T-helper 22 cell (primary cell): ENCODE results near the gene CNTN5.

Source experiments
- DNase-seq: peaks from one replicate; pipeline ENCODE4 v3.0.0-alpha.2; 2020; ENCODE audit warnings: low read depth

CNTN5 gene

DNA sequence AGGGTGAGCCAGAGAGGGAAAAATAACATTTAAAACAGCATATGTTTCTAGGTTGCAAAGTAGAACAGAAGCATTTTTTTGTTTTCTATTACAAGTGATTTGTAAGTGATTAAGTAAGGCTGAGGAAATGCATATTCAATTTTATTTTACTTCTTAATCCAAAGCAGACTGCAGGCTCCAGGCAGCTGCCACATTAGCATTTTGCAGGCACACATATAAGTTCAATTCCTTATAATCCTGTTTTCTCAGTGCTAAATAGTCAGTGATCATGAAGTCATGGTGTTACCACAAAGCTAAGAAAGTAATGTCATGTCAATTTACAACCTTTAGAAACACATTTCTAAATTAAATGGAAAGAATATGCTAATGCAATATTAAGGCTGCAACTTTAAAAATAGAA is 149.8 kb downstream of the CNTN5 start:
- DNase-seq = no peak

DNA sequence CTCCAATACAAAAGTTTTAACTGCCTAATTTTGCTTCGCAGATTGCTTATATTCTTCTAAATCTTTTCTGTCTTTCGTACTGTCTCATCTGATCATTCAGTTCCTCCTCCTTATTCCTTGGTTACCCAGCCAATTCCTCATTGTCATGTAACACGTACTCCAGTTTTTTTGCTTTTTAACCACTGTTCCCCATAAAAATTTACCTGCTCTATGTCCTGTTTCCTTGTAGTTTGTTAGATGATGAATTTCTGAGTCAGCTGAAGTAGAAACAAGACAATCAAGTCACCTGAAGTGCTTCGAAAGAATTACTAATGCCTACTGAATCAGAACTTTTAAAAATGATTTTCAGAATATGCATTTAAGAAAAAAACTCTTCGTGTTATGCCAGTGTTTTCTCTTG is 150.6 kb downstream of the CNTN5 start:
- no peak for DNase-seq

DNA sequence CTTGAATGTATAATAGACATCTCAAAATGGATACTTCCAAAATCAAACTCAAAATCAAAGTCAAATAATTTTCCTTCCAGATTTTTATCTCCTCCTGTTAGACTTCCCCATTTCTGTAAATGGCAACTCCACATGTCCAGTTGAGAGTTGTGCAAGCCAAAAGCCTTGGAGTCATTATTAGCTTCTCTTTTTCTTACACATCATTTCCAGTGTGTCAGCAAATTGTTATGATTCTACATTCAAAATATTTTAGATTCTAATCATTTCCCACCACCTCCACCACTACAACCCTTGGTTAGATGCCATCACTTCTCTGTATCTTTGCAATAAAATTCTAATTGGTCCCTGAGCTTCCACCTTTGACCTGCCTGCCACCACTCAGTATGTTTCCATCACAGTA is 155.7 kb downstream of the CNTN5 start:
- DNase-seq = no peak

DNA sequence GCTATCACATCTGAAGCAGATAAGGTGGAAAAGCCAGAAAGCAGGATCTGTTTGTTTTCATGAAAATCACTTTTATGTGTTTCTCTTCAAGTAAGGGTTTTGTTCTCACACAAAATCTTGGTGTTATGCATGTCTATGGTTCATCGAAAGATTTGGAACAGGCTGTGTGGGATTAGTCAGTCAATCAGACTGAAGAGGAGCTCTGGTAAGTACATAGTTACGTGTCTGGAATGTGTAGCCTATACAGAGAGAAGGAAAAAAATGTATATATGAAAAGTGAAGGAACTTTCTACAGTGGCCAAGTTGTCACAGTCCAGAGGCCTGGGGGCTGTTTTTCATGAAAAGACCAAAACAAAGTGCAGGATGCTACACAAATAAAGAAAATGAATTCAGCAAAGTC is 156.7 kb downstream of the CNTN5 start:
- DNase-seq = no peak

DNA sequence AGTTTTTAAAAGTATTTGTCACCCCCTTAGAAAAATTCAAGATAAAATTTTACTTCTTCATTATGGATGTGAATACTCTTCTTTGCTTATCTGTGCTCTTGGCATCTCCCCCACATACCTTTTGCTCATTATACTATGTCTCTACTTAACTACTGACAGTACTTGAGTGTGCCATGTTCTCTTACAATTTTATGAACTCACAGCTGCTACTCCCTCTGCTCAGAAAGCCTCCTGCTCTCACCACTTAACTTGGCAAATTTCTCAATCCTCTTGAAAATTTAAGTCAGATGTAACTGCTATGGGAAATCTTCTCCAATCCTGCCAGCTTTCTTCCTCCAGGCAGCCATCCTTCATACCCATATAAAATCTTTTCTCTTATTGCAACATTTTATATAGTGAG is 163.4 kb downstream of the CNTN5 start:
- DNase-seq = no peak

DNA sequence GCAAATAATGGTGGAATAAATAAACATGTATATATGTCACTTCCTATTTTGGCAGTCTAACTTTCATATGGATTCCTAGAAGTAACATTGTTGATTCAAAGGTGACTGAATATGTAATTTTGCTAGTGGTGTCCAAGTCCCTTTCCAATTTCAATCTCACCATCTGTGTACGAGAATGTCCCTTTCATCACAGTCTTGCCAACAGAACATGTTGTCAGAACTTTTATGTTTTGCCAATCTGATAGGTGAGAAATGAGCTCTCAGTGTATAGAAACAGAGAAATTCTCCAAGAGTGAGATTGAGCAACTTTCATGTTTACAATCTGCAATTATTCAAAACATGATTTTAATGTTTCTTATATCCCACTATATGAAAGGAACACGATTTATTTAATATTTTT is 167.5 kb downstream of the CNTN5 start:
- DNase-seq = no peak

DNA sequence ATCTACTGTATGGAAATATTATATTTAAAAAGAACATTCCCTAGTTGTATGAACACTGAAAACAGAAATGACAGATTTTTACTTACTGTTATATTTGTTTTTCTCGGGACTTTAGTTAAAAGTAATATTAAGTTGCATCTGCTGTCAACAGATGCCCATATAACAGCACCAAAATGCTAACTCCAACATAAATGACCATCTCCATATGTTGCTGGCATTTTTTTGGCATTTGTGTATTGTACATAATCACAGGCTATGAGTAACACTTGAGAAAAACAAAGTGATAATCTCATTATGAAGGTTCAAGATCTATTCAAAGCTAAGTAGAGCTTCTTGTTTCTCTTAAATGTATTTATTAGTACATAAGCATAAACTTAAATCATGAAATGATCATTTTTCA is 172.0 kb downstream of the CNTN5 start:
- no peak for DNase-seq

DNA sequence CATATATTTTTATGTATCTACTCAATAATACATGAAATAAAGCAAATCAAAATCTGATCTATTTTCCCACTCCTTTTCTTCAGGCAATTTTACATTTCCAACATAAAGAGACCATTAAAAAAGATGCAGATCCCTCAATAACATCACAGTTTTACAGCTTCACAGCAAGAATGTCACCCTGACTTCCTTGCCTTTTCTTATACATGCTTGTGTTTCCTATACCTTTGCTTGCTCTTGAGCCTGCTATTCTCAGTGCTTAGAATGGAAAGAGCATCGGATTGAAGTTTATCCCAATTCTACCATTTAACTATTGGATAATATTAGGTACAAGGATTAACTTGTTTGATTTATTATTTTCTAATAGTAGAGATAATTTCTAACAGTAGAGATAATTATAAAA is 176.7 kb downstream of the CNTN5 start:
- DNase-seq = no peak

DNA sequence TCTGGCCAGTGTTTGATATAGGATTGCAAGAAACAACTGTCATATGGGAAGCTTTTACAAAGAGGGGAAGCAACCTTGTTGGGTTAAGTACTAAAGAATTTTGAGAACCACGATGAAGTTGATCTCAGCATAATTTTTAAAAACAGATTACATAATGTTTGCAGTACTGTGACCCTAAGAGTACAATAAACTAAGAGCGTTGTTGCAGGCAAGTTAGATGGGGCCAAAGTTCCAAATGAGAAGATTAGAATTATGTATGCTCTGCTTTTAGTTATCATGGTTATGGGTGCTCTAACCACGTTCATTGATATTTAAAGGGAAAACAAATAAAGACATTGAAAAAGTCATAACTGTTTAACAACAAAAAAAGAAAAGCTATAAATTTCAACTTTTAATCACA is 177.5 kb downstream of the CNTN5 start:
- no peak for DNase-seq

DNA sequence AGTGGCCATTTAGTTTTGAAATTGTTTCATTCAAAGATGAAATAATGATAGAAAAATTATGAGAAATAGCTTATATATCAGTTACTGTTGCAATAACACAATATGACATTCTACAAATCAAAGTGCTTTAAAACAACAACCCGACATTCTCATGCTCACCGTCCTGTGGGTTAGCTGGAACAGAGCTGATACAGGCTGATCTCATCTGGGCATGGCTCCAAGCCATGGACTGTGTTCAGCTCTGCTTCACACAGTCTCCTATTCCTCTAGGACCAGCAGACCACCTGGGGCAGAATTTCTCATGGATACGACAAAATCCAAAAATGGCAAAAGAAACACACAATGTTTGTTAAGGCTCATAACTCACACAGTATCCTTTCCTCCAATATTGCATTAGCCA is 178.6 kb downstream of the CNTN5 start:
- no peak for DNase-seq

DNA sequence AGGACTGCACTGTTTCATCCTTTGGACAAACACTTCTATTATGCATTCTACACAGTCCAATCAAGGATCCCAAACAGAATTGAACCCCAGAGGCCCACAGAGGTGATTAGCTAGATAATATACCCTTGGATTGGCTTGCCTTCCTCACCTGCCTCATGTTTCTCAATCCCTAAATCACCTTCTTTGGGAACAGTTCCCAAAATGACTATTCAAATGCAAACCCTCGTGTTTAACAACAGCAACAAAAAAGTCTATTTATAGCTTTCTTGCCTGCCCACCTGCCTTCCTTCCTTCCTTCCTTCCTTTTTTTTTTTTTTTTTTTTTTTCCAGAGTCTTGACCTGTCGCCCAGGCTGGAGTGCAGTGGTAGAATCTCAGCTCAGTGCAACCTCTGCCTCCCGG is 180.0 kb downstream of the CNTN5 start:
- no peak for DNase-seq

DNA sequence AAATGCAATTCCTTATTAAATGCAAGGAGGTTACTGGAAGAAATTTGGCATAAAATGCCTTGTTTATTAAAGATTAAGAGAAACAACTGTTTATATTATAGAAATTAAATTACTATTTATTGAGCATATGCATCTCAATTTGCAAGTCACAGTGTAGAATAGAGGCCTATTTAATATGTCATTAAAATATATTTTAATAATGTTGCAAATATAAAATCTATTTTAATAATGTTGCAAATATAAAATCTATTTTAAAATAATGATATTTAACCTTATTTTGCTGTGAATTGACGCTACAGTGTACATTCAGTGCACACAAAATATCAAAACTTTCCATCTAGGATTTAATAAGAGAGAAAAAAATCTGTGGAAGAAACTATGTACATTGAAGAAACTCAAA is 188.1 kb downstream of the CNTN5 start:
- no peak for DNase-seq

DNA sequence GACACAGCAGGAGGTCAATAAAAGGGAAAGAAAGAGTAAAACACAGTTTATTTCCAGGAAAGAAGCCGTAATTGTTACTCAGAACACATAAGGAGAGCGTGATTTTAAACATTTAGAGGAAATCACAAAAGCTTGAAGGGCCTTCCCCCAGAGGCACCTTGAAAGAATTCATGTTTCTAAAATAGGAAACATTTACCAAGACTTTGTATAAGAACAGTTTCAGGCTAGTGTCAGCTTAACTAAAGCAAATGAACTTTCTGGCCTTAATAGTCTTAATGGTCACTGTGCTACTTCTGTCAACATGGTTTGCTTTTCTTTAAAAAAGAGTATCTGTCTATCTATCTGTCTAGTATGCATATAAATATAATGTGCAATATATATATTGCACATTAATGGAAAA is 208.8 kb downstream of the CNTN5 start:
- no peak for DNase-seq

DNA sequence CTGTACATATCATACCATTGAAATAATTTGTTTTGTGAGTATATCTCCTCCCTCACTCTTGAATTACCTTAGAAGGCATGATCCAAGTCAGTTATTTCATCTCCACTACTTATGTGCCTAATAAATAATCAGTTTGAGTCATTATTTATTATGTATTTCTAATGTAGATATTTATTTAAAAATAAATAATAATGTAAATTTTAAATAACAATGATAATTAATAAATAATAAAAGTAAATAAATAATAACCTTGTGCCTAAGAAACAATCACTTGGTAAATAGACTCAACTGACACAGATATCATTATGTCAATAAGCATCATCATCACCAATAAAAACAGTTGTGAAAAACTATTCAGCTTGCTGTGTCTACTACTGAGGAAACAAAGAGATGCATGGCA is 213.8 kb downstream of the CNTN5 start:
- no peak for DNase-seq

DNA sequence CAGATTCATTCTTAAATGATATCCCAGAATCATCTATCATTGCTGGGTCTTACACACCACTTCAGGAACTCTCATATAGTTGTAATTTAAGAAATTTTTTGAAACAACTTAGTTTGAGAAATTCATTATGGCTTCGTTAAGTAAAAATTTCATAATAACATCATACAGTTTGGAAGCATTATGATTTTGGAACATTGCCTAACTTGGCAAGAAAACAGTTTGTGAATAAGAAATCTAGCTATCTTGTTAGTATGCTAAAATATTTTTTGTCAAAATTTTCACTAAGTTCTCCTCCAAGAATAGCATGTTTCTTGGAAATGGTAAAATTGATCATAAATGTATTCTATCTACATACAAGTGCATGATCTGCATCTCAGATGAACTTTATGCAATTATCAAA is 217.7 kb downstream of the CNTN5 start:
- no peak for DNase-seq

DNA sequence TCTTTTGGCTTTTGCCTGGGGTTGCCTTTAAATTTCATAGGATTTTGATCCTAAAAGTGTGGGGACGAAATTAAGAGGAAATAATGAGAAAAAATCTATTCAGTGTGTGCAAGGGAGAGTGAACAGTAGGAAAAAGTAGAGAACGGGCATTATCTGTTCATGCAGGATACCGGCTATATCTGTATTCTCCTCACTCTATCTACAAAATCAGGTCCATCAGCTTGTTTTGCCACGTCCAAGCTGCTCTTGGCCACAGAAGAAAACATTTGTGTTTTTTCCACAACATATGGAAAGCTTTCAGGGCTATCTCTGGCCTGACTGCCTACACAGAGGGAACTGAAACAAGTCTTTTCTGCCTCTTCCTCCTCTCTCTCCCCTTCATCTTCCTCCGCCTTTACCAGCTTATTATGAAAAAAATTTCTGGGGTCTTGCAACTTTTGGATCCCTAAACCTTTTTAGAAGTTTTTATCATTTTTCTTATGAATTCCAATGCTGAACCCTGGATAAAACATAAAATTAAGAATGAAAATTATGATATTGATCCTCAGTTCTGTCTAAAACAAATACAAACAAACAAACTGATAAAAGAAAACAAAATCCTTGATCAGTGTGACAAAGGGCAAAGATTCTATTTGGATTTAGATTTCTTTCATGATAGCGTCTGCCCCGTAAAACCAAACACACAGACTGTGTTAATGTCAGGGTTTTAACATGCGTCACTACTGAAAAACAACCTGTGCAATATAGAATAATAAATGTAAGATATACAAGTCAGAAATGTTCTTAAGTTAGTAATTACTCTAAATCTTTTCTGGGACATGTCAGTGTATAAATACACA is 219.7 kb downstream of the CNTN5 start:
- no peak for DNase-seq

DNA sequence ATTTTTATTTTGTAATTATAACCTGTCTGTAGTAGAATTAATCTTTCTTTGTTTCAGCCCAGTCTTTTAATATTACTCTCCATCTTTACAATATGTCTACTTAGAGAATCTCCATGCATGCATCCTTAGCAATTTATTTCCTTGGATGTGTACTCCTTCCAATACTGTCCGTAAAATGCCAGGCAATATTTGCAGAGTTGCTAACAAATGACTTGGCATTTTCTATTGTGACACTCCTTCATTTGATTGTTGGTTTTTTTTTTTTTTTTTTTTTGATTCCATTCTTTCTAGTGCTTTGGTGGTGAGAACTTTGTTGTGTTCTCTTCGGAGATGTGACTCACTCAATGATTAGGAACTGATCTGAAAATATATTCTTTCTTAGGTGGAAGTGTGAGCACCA is 220.3 kb downstream of the CNTN5 start:
- no peak for DNase-seq

DNA sequence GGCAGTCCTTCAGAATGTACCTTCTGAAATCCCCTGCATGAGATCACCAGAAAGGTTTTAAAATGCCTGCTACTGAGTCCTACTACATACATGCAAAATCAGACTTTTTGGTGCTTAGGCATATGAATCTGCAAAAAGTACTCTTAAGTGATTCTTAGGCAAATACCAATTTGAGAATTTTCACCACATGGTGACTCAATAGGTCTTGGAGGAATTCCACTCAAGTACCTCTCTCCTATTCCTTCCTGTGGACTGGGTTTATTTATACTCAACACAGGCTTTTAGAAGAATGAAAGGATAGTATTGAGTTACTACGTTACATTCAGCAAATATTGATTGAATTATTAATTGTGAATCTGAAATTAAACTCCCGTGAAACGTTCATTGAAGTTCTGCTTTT is 223.9 kb downstream of the CNTN5 start:
- DNase-seq = no peak

DNA sequence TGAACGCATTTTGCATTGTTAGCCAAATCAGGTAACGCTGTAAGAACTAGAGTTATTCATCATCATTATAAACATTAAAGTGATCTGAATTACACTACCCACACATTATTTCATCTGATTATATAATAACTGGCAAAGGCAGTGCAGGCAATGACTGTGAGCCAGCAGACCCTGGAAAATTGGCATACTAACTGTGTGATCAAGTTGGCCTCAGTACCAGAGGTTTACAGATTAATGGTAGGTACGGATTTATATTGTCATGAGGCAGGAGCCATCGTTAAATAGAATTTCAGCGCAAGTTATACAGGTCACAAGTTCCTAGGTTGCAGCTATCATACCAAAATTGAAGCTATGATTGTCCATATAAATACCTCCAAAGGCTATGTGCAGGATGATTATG is 225.4 kb downstream of the CNTN5 start:
- no peak for DNase-seq

DNA sequence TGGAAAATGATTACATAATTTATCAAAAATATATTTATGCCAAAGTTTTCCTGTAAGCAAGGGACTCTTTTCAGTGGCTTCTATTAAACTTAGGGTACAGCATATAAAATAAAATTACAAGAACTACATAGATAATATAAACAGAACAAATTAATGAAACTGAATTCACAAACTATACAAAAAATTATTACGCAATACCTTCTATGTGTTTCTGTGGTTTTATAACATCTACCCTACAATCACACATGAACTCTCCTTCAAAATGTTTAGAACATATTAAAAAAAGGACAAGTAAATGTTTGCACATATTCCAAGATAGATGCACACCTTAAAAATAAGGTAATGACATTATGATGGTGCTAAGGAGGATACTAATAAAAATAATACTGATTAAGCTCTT is 235.9 kb downstream of the CNTN5 start:
- DNase-seq = no peak

DNA sequence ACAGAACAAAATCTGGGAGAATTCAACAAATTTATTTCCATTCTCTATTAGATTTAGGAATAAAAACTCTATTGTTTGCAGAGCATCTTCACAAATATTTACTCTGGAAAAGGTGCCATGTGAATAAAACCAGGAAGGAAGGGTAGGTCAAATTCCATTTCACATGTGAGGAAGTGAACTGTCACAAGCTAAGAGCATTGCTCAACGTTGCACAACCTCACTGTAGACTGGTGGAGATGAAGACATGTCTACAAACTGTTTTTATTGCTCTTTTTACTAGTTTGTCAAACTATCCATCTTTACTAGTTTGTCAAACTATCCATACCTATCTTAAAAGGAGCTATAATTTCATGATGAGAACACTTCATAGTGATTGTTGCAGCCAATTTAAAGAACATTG is 236.4 kb downstream of the CNTN5 start:
- no peak for DNase-seq

DNA sequence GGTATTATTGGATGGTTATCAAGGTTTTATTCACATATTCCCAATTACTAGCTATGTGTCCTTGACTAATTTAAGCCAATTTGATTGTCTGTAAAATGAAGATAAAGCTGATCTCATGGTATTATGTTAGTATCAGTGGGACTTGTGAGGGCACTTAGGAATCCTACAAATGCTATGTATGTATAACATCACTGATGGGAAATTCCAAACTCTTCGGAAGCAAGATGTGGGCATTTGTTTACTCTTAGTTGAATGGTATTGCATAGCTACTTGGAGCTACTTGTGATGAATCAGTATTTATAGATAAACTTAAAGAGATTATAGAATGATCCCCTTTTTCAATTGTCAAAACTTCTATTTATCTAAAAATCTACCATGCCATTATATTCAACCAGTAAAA is 239.9 kb downstream of the CNTN5 start:
- DNase-seq = no peak

DNA sequence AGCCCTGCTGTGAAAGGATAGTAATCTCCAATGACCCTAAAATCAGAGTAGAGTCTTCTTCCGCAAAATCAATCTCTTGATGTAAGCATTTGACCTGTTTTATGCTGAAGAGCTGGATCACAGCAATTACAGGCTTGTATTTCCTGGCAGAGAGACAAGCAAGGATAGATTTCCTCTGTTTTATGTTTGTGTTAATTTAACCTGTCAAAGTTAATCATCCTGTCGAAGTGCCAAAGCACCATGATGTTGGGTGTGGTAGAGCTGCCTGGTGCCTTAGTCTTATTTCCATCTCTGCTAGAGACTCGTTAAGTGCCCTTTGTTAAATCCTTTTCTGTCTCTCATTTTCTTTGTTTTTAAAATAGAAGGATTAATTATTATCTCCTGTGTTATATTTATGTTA is 248.1 kb downstream of the CNTN5 start:
- no peak for DNase-seq

DNA sequence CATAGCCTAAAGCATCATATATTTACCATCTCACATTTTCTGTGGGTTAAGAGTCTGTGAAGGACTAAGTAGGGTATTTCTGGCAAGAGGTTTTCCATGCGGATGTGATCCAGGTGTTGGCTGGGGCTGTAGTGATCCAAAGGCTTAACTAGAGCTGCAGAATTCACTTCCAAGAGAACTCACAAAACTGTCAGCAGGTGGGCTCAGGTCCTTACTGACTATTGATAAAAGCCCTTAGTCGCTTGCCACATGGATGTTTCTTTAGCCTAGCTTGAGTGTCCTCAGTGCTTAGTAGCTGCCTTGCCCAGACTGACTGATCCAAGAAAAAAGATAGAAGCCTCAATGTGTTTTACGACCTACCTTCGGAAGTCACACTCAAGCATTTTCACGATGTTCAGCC is 250.8 kb downstream of the CNTN5 start:
- DNase-seq = no peak

DNA sequence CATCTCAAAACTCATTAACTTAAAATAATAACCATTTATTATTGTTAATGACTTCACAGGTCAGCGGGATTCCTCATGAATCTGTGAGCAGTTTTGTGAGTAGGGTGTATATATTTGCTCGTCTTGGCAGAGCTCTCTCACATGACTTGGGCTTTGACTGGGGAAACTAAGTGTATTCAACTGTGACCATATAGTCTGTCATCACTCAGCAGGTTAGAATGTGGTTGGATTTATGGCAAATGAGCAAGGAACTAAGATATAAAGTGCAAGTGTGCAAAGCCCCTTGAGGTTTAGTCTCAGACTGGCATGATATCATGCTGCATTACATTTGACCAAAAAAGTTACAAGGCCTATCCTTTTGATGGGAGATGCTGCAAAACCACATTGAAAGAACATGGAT is 254.8 kb downstream of the CNTN5 start:
- DNase-seq = no peak
